GM19238 (cell line): Measurements from ENCODE around the gene CEBPZ.
"Not testable (repeated sequence)": the region's sequence is repeated elsewhere in the genome, so short reads cannot be mapped to it uniquely, and the experiment has no call there.

Experiments
- DNase-seq: peaks from one replicate; pipeline ENCODE4 v3.0.0; 2011; ENCODE audit warnings: low spot score; ENCODE audit not compliant: insufficient read length

Gene CEBPZ, protein sequence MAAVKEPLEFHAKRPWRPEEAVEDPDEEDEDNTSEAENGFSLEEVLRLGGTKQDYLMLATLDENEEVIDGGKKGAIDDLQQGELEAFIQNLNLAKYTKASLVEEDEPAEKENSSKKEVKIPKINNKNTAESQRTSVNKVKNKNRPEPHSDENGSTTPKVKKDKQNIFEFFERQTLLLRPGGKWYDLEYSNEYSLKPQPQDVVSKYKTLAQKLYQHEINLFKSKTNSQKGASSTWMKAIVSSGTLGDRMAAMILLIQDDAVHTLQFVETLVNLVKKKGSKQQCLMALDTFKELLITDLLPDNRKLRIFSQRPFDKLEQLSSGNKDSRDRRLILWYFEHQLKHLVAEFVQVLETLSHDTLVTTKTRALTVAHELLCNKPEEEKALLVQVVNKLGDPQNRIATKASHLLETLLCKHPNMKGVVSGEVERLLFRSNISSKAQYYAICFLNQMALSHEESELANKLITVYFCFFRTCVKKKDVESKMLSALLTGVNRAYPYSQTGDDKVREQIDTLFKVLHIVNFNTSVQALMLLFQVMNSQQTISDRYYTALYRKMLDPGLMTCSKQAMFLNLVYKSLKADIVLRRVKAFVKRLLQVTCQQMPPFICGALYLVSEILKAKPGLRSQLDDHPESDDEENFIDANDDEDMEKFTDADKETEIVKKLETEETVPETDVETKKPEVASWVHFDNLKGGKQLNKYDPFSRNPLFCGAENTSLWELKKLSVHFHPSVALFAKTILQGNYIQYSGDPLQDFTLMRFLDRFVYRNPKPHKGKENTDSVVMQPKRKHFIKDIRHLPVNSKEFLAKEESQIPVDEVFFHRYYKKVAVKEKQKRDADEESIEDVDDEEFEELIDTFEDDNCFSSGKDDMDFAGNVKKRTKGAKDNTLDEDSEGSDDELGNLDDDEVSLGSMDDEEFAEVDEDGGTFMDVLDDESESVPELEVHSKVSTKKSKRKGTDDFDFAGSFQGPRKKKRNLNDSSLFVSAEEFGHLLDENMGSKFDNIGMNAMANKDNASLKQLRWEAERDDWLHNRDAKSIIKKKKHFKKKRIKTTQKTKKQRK

DNA sequence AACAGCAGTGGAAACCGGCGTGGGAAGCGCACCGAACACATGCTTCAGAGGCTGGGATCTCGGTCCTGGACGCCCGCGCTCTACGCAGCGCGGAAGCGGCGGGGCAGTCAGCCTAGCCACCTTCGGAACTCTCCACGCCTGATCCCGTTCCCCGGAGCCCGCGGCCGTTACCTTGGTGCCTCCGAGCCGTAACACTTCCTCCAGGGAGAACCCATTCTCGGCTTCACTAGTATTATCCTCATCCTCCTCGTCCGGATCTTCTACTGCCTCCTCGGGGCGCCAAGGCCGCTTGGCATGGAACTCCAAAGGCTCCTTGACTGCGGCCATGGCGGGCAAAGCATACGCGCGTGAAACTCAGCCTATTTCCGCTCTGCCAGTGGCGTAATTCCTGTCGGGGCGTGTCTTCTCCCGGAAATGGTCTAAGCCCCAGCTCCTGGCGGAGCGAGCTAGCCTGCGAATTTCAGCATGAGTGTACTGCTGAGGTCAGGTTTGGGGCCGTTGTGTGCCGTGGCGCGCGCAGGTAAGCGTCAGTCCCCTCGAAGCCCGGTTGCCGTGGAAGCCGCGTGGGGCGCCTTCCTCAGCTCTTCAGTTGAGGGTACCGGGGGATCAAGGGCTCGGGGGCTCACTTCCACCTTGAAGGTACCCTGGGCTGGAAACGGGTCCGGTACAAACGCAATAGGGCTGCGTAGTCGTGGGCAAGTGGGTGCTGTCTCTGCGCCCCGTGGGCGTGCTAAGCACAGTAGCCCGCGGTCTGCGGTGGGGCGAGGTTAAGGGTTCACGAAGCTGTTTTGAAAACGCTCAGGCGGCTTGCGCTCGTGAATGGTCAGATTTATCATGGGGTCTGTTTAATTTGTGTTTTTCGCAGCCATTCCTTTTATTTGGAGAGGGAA lies at the start of gene CEBPZ, which contains the start of gene NDUFAF7:
TSS of gene CEBPZ (minus strand) at position 356 of the 890 bp plus-strand sequence. CDS start at position 327, 29 bp downstream.
TSS of gene NDUFAF7 (plus strand) at position 418 of the 890 bp plus-strand sequence. CDS start at position 466, 48 bp downstream.
- peak; percentile 83 for DNase-seq

DNA sequence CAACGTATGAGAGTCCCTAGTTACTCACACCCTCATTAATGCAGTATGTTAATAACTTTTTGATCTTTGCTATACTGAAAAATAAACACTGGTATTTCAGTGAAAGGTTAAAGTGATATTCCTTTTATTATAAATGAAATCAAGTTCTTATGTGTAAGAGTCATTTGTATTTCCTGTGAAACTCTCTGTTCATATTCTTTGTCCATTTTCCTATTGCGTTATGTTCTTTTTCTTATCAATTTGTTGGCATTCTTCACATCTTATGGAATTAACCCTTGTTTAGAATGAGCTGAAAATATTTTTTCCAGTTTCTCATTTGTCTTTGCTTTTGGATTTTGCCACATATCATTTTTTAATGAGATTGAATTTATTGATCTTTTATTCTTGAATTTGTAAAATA lies 44.9 kb upstream of the CEBPZ start:
- DNase-seq: no peak

DNA sequence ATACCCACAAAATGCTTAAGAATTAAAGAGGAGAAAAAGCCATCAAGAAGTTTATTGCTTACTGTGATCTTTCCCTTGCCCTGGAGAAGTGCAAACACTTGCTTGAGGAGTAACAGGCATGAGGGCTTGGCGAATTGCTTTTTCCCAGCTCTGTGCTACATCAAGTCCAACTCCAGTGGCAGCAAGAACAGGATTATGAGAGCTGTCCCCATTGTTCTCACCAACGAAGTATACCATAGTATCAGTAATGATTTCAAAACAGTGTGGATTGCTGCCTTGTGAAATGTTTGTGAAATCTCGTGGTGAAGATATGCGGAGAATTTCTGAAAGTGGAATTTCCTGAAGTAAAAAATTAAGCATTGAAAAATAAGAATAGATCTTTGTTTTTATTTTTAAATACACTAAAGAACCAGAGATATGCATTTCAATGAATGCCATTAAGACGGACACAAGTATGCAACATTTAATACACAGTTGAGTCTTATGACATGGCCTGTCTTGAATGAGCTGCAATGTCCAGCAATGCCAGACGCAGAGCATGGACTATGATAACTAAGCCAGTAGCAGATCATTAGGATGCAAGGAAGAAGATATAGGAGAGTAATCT lies 43.1 kb upstream of the CEBPZ start:
- DNase-seq: no peak

DNA sequence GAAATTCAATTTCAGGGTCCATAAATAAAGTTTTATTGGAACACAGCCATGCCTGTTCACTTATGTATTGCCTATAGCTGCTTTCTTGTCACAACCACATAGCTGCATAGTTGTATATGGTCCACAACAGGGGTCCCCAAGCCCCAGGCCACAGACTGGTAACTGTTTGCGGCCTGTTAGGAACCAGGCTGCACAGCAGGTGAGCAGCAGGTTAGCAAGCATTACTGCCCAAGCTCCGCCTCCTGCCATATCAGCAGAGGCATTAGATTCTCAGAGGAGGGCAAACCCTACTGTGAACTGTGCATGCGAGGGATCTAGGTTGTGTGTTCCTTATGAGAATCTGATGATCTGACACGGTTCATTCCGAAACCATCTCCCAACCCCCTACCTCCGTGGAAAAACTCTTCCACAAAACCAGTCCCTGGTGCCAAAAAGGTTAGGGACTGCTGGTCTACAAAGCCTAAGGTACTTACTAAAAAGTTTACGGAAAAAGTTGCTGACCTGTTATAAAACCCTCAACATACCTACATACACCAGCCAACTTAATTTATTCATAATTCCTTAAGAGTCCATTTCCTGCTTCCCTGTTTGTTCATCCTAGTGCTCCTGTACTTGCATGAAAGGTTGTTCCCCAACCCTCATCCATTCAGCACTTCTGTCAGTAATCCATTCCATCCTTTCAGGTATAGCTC lies 40.1 kb upstream of the CEBPZ start:
- no peak for DNase-seq

DNA sequence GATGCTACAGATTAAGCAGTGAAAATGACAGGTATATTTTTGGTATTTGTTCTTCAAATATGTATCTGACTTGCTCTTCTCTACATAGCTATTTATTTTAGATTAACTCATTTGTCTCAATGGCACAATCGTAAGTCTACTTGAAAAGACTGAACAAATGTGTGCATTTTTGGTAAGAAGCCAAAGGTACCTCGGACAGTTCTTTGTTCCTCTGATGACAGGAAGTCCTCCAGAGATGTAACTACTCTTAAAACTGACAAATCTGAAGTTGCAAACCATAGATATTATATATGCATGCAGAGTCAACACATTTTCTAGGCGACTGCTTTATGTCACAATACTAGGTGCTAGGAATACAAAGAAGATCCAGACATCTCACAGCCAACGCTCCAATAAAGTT lies 36.7 kb upstream of the CEBPZ start:
- DNase-seq: no peak

DNA sequence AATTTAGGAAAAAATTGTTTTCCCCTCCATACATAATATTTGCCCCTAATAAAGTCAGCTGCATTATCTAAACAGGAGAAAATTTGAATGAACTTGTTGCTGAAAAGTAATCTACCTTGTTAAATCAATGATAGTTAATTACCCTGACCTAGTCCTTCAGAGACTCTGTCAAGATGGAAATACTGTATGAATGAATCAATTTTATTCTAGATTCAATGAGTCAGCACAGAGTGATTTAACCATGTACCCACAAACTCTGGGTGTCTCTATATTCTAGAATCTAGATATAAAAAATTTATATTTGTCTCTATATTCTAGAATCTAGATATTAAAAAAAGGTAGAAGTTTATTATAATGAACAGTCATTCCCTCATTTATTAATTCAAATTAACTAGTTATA lies 36.3 kb upstream of the CEBPZ start:
- no peak for DNase-seq

DNA sequence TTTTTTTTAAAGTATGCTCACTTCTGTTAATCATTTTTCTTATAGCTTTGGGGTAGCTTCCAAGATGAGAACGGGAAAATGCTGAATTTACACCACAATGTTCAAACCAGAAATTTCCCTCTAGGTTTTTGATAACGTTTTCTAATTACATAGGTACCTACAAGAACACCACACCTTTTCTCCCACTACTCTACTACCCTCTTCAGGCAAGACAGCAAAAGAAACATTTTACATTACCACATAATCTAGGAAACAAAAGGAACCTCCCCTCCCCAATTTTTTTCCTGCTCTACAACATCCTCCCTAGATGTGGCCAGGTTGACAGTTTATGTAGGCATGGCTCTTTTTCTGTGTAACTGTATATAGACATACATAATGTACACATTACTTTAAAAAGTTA lies 32.4 kb upstream of the CEBPZ start:
- DNase-seq: no peak

DNA sequence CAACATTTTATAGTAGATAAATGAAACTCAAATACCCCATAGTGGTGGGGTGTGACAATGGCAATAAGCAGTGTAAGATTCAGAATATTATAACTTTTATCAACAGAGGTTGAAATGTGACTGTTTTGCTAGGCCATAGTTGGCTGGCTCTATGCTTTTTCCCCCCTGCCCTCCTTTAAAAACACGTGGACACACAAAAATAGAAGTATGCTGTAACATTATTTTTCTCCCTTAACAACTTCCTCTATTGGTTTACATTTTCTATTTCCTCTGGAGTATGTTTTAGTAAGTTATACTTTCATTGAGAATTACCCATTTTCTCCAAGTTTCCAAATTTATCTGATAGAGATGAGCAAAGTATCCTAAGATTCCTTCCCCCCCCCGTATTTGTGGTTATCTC lies 31.1 kb upstream of the CEBPZ start:
- DNase-seq: no peak

DNA sequence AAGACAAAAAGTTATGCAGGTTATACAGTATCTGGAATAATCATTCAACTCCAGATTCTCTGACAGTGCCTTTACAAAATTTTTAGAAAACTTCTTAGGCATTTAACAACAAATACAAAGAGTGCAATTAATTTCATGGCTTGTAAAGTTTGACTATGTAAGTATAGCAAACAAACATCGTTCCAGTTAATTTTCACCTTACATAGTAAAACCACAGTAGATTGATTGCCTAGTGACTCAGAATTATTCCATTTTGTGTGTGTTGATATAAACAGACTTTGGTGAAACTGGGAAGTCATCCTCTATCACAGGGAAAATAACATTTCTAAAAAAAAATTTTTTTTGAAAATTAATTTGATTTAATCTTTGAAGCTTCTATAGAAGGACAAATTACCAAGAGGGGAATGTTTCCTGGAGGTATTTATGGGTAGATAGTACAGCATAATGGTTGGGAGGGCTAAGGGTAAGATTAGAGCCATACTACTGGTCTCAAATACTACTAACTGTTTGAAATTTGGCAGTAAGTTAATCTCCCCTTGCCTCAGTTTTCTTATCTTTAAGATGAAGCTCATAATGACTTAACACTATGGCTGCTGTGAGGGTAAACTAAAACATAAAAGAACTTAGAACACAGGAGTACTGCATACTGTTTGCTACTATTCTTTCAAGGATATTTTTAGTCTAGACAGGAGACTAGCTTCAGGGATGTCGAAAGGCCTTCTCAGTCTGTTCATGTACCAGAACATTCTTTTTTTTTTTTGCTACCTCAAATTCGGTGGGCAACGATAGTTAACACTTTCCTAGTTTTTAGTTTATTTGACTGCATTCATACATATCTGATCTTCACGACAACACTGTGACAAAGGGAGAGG lies 19.7 kb upstream of the CEBPZ start:
- DNase-seq: no peak

DNA sequence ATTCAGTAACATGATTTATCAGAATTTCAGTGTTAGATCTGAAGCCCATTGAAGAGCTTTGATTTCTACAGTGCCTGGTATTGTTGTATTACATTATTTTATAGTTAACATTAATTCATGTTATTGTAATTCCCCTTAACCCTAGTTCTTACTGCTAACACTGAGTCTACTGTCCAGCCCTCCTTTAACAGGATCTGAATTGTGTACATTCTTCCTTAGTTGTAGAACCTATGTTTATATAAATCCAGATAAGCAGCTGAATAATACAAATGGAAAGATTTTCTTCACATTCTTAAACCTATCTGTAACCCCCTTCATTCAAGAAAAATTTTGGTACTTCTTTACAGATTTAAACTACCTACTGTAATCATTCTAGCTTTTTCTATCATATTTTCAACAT lies 14.8 kb upstream of the CEBPZ start:
- no peak for DNase-seq

DNA sequence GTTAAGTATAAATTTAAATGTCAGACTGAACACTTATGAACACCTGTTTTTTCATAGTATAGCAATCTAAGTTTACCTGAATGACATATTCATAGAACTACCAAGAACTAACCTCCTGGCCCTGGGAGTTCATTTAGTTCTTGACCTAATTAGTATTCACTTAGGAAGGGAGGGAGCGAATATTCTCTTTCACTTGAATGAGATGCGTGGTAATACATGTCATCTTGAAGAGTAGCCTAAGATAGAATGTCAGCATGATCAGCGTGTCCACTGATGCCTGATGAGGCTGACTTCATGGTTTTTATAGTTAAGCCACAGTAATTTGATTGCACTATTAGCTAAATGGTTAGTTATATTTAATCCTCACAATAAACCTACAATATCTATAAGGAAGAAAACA lies 13.4 kb upstream of the CEBPZ start:
- no peak for DNase-seq

DNA sequence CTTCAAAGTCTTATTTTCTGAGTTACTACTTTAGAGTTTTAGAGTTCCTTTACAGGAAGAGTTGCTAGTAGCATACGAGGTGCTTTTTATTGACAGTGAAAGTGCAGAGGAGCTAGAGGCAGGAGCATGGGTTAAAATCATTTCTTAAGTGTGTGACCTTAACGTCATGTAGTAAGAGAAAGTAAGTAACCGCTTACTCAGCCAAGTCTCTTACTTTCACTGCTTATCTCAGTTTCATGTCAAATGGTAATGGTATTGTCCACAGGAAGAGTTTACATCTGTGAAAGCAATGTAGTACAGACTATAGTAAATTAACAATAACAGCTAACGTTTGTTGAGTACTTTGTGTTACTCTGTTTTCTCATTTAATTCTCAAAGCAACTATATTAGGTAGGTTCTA lies 12.6 kb upstream of the CEBPZ start:
- no peak for DNase-seq

DNA sequence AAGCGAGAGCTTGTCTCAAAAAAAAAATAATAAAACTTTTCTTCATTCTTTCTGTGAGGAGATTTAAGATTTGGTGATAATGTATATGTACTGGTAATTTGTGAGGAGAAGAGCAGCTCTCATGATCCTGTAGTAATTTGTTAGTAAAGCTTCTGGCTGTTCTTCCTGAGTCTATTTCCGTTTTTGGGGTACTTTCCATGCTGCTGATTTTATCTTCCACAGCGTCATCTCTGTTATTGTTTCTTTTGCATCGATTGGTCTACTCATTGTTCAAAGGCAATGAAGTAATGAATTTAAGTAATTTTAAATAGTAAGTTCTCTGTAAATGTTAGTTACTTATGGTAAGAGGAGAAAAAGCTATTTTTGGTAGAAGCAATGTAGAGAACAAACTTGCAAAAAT lies 12.0 kb upstream of the CEBPZ start:
- no peak for DNase-seq

DNA sequence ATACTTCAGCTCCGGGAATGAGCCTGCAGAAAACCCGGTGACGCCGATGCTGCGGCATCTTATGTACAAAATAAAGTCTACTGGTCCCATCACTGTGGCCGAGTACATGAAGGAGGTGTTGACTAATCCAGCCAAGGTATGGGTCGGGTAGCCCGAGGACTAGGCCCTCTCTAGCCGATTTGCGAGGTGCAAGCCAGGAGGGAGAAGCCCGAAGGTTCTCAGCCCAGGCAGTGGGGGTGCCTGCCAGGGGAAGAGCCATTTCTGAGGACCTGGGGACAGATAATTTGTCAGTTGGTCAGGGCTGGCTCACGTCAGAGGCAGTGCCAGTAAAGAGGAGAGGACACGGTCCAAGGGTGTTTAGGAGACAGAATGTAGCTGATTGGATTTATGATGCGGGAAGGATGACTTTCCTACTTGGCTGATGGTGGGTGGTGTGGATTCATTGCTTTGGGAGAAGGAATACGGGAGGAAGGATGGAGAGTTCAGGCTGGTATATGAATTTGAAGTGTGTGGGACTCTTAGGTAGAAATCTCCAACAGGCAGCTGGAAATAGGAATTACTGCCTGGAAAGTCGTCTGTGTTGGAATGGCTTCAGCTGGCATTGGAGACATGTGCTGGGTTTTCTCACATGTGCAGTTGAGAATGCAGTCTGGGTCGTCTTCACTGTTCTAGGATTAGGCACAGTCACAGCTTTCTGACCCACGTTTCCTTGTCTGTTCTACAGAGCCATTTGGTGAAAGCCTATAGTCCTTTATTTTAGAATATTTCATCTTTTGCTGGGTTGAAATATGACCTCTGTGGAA lies 936 bp upstream of the CEBPZ start:
- DNase-seq: peak; percentile 7

DNA sequence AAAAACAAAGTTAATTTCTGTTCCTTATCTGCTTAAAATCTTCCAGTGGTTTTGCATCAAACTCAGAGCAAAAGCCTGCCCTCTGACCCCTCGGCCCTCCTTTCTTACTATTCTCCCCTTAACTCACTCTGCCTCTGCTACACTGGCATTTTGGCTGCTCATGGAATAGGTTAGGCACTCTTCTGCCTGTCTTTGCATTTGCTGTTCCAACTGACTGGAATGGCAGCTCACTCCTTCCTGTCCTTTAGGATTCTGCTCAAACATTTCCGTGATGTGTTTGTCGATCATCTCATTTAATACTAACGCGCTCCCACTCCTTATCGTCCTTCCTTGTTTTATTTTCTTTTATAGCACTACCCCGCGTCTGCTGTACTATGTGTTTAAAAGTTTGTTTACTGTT lies 815 bp downstream of the CEBPZ start:
- no peak for DNase-seq

DNA sequence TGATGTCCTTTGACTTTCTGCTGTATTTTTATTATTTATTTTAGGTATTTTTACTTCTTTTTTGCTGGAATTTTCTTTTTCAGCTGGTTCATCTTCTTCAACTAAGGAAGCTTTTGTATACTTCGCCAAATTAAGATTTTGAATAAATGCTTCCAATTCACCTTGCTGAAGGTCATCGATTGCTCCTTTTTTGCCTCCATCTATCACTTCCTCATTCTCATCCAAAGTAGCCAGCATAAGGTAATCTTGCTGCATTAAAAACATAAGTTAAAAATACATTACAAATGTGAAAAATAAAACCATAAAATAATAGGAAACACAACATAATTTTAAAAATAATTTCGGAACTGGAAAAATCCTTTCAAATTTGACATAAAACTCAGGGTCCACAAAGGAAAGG lies 2.6 kb downstream of the CEBPZ start:
- no peak for DNase-seq

DNA sequence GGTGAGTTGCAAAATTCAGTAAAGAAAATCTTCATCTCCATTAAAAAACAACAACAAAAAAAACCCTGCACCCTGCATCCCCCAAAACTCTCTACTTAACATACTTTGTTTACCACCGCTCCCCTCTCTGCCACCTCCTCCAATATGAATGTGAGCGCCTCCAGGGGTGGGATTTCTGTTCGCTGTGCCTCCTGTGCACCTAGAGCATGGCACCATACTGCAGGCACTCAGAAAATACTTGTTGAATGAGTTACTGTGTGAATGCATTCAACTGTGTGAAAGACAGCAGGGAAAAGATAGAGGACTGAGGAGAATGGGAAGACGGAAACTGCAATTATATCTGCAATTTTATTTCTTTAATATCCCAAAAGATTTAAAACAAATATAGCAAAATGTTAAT lies 4.5 kb downstream of the CEBPZ start:
- DNase-seq: no peak

DNA sequence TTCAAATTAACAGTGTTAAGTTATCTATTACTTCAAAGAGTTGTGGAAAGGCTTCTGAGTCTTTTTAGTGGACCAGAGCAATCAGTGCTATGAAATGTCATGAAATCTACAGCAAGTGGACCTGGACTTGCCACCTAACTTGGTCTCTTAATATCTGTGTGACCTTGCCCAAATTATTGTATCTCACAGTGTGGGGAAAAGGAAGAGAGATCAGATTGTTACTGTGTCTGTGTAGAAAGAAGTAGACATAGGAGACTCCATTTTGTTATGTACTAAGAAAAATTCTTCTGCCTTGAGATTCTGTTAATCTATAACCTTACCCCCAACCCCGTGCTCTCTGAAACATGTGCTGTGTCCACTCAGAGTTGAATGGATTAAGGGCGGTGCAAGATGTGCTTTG lies 6.3 kb downstream of the CEBPZ start:
- not testable (repeated sequence) for DNase-seq
